Lung (tissue), 12 donors: ENCODE data around the gene B4GALNT4. TPM values are rescaled to one million over a fixed set of nuclear protein-coding genes. Genes with fewer than 3 reads are reported as not detected.

ENCODE experiments used
- ATAC-seq: fragments of 200-7000 bp; cut with Tn5 transposase; one replicate; pipeline ENCODE4 v1.9.1; 2020; ENCODE audit warnings: moderate number of reproducible peaks; ENCODE audit not compliant: insufficient read depth, low FRiP score
- DNase-seq, 3 donors: peaks; one replicate each; pipeline ENCODE4 v3.0.0-alpha.2; 2013 to 2017
- H3K27ac ChIP-seq, 2 donors: one replicate each; pipeline ENCODE4 v1.5.1; 2013; ENCODE audit warnings: mild to moderate bottlenecking in 2 of 2, moderate library complexity in 2 of 2, control low read depth in 1 of 2, inconsistent platforms in 1 of 2, low read depth in 1 of 2, low read length in 1 of 2
- H3K27me3 ChIP-seq, 3 donors: one replicate each; pipeline ENCODE4 v1.5.1; 2013; ENCODE audit warnings: low read length in 2 of 3; ENCODE audit not compliant: control insufficient read depth in 3 of 3, insufficient read depth in 3 of 3
- H3K36me3 ChIP-seq, 4 donors: one replicate each; pipeline ENCODE4 v1.5.1; 2013; ENCODE audit warnings: low read length in 4 of 4, mild to moderate bottlenecking in 1 of 4, moderate library complexity in 1 of 4; ENCODE audit not compliant: control insufficient read depth in 4 of 4, insufficient read depth in 4 of 4
- H3K4me1 ChIP-seq, 5 donors: one replicate each; pipeline ENCODE4 v1.5.1; 2013; ENCODE audit warnings: low read length in 5 of 5, mild to moderate bottlenecking in 2 of 5, moderate library complexity in 1 of 5; ENCODE audit not compliant: control insufficient read depth in 5 of 5, insufficient read depth in 5 of 5
- H3K4me3 ChIP-seq: one replicate; pipeline ENCODE4 v1.5.1; 2013; ENCODE audit warnings: mild to moderate bottlenecking, control low read depth, moderate library complexity
- H3K9ac ChIP-seq, 2 donors: one replicate each; pipeline ENCODE4 v1.5.1; 2013; ENCODE audit warnings: low read length in 2 of 2, control low read depth in 1 of 2; ENCODE audit not compliant: insufficient read depth in 1 of 2
- H3K9me3 ChIP-seq, 4 donors: one replicate each; pipeline ENCODE4 v1.5.1; 2013; ENCODE audit warnings: low read length in 3 of 4, mild to moderate bottlenecking in 1 of 4, moderate library complexity in 1 of 4; ENCODE audit not compliant: control insufficient read depth in 4 of 4, insufficient read depth in 3 of 4
- WGBS, 2 donors: extraction: QIAGEN DNeasy Blood & Tissue Kit; methylation state at CpG; one replicate each; pipeline ENCODE4 v1.1.7; 2013; 5-methylcytosine and 5-hydroxymethylcytosine counted together
- polyA plus RNA-seq, 2 donors: library from polyadenylated mRNA; stranded (reverse); fragments of 200-250 nt; gene quantifications; one replicate each; pipeline ENCODE4 v1.2.1, GENCODE V29; 2013
- total RNA-seq, 2 donors: library from RNA; depleted of rRNA in 1 of 2; stranded (reverse); fragments of >200 nt in 1 of 2; gene quantifications; one replicate each; pipeline ENCODE4 v1.2.1, GENCODE V29; 2014 to 2021
- TF ChIP-seq, protein P1 (sequence below): IDR thresholded peaks from 2 replicates; pipeline ENCODE4 v1.5.1; 2012; ENCODE audit warnings: mild to moderate bottlenecking; ENCODE audit errors: control extremely low read depth, extremely low read depth
- donor health status: control.
- donor health status: control.
- donor health status: Bipolar disorder and iron deficiency.
- donor health status: healthy.
- donor health status: DM: yes; HTN: yes; CAD: no.

Gene B4GALNT4
- total and polyA plus RNA-seq, 4 donors = 1.4 to 6.8 (median 3.3) TPM

DNA sequence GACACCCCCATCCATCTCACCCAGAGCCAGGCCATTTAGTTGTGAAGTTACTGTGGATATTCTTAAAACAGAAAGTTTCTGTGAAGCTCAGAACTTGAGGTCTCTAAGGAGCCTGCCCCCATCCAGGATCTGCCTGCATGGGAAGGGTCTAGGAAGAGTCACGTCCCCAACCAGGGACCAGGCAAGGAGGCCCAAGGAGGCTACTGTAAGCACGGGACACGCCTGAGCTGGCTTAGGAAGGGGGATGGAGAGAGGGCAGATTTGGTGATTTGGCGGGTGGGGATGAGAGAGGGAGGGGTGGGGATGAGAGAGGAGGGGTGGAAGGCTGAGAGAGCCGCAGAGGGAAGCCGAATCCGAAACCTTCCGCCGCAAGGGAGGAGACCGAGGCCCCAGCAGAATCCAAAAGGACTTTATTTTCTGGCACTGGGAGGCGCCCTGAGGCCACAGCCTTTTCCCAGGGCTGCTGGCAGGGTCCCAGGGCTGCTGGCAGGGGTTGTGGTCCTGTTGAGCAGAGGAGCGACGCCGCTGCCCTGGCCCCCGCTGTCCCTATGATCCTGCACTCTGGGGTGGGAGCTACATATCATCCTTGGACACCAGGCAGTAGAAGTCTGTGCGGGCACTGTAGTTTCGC, 36.1 kb downstream of the B4GALNT4 start:
- Histone ChIP-seq H3K9me3 (no peaks in the 10 kb centered on the region), H3K4me1 (peaks cover 0 to 8% (median 0%) of the 10 kb centered on the region in 5 donors), H3K4me3 (no peak overlapping the region), H3K36me3 (peaks cover 0 to 7% (median 0%) of the 10 kb centered on the region in 4 donors), H3K27ac (no peak overlapping the region), H3K9ac (no peak overlapping the region), H3K27me3 (no peaks in the 10 kb centered on the region)
- ATAC-seq (no peak), DNase-seq (peak; percentile 49 to 54 (median 50))
- WGBS, 2 donors = 75 to 76% methylated on average over 17 of the region's 17 CpGs
- TF ChIP-seq, protein P1, sequence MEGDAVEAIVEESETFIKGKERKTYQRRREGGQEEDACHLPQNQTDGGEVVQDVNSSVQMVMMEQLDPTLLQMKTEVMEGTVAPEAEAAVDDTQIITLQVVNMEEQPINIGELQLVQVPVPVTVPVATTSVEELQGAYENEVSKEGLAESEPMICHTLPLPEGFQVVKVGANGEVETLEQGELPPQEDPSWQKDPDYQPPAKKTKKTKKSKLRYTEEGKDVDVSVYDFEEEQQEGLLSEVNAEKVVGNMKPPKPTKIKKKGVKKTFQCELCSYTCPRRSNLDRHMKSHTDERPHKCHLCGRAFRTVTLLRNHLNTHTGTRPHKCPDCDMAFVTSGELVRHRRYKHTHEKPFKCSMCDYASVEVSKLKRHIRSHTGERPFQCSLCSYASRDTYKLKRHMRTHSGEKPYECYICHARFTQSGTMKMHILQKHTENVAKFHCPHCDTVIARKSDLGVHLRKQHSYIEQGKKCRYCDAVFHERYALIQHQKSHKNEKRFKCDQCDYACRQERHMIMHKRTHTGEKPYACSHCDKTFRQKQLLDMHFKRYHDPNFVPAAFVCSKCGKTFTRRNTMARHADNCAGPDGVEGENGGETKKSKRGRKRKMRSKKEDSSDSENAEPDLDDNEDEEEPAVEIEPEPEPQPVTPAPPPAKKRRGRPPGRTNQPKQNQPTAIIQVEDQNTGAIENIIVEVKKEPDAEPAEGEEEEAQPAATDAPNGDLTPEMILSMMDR = no peak

DNA sequence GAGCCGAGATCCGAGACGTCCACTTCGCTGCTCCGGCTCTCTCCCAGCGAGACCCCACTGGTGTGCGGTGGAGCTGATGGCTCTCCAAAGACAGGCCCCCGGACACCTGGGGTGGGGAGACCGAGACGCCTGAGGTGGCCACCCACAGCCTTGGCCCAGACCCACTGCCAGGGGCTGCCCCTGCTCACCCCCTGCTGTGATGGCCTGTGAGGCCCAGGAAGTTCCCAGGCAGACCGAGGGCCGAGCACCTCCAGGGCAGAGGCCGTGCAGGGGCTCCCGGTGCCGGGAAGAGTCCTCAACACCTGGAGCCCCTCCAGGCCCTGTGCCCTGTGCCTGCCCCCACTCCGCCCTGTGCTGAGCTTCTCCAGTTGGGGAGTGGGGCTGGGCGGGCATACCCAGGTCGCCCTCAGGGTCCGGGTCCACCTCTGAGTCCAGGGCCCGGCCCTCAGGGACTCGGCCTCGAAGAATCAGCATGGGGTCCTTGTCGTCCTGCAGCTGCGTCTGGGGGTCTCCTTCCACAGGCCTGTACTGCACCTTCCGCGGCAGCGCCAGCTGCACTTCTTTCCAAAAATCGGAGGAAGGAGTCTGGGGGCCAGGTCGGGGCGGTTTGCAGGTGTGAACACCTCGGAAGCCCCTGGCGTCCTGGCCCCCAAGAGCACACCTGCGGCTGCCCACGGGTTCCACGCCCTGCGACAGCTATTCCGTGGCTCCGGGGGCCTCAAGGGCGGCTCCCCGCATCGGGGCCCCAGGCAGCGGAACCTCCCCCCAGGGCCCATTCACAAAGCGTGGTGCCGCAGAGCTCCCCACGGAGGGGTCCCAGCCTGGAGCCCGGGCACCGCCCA, 36.9 kb downstream of the B4GALNT4 start:
- H3K4me3 ChIP-seq = peak overlapping the region; percentile 51
- H3K36me3 ChIP-seq = peaks cover 0 to 7% (median 0%) of the 10 kb centered on the region in 4 donors
- peak overlapping the region in 1 of 2 donors; percentile 49 for H3K27ac ChIP-seq
- H3K9me3 ChIP-seq = no peaks in the 10 kb centered on the region
- WGBS, 2 donors = 69 to 79% methylated on average over 44 to 47 of the region's 47 CpGs
- H3K4me1 ChIP-seq = peaks cover 0 to 8% (median 0%) of the 10 kb centered on the region in 5 donors
- TF ChIP-seq, protein P1 = no peak
- DNase-seq (no peak), ATAC-seq (peak; percentile 7)
- no peak overlapping the region for H3K9ac ChIP-seq
- no peaks in the 10 kb centered on the region for H3K27me3 ChIP-seq

DNA sequence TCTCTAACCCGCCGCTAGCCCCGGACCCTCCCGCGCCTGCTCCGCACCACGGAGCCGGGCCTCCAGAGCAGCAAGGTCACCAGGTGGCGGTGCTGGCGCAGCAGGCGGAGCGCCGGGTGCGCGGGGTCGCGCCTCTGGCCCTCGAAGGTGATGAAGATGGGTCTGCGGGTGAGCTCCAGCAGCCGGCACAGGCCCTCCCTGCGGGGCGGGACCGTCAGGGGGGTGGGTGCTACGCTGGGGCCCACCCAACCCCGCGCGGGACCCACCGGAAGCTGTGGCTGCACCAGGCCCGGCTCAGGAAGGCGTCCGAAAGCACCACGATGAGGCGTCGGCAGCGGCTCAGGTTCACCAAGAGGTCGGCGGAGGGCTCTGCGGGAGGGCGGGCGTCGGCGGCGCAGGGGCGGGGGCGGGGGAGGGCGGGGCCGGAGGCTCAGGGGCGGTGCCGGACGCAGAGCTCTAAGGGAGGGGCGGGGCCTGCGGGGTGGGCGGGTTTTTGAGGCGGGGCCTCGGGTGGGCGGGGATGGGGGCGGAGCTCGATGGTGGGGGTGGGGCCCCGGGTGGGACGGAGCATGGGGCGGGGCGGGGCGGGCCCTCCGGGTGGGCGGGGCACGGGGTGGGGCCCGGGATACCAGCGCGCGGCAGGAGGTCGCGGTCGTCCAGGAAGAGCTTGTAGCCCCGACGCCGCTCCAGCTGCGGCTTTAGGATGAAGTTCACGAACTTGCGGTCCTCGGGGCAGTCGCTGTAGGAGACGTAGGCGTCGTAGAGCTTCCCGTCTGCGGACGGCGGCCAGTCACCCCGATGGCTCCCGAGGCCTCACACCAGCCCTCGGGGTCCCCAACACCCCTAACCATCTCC, 37.7 kb downstream of the B4GALNT4 start:
- DNase-seq (peak; percentile 66 to 81 (median 73)), ATAC-seq (peak; percentile 60)
- peak overlapping the region; percentile 51 for H3K4me3 ChIP-seq
- no peak overlapping the region for H3K9ac ChIP-seq
- WGBS, 2 donors = 4 to 9% methylated on average over 62 to 90 of the region's 91 CpGs
- H3K4me1 ChIP-seq = peaks cover 0 to 8% (median 0%) of the 10 kb centered on the region in 5 donors
- H3K9me3 ChIP-seq = no peaks in the 10 kb centered on the region
- TF ChIP-seq, protein P1 = no peak
- peaks cover 0 to 7% (median 0%) of the 10 kb centered on the region in 4 donors for H3K36me3 ChIP-seq
- no peaks in the 10 kb centered on the region for H3K27me3 ChIP-seq
- H3K27ac ChIP-seq = peak overlapping the region in 1 of 2 donors; percentile 70
